ENCODE results near the gene WWOX. TPM values are rescaled to one million over a fixed set of nuclear protein-coding genes. Genes with fewer than 3 reads are reported as not detected.

The WWOX gene
- total and polyA plus RNA-seq, 2 of the 13 experiments (the other 11 are each of a cell fraction or from before 2014, with no cell fraction given), result 9.1 to 37.4 TPM

GRCh38 chr16:78133919-78134318 is 34.5 kb downstream of the WWOX start (continued):
- TF ChIP-seq TERF1 (CRISPR knock-in tag; IDR thresholded peaks at IDR 0.05) (no peak), GABPA (IDR thresholded peaks at IDR 0.05; ENCODE audit: low read depth, low read length) (no peak), GABPA (CRISPR knock-in tag; IDR thresholded peaks at IDR 0.05; ENCODE audit: low read depth) (no peak), ZNF451 (CRISPR knock-in tag; IDR thresholded peaks at IDR 0.05) (no peak), ZMYM4 (CRISPR knock-in tag; IDR thresholded peaks at IDR 0.05) (peak; percentile 27; the same call in 1 of the 2 replicates), ZBTB43 (CRISPR knock-in tag; conservative IDR thresholded peaks at IDR 0.05) (0 out of 2 replicates have a peak, but pooled peaks have one; percentile 35), ZNF225 (CRISPR knock-in tag; IDR thresholded peaks at IDR 0.05) (no peak), BCL6 (CRISPR knock-in tag; IDR thresholded peaks at IDR 0.05) (peak; percentile 76), ZNF101 (CRISPR knock-in tag; IDR thresholded peaks at IDR 0.05; ENCODE audit: borderline replicate concordance, low read depth) (no peak), KLF16 (CRISPR knock-in tag; IDR thresholded peaks at IDR 0.05) (no peak), TCF12 (IDR thresholded peaks at IDR 0.05) (no peak), TCF12 (CRISPR knock-in tag; IDR thresholded peaks at IDR 0.05) (no peak), ATF2 (CRISPR knock-in tag; IDR thresholded peaks at IDR 0.05) (0 out of 2 replicates have a peak, but pooled peaks have one; percentile 30), HMG20B (CRISPR knock-in tag; conservative IDR thresholded peaks at IDR 0.05) (no peak), THRA (CRISPR knock-in tag; IDR thresholded peaks at IDR 0.05; ENCODE audit: borderline replicate concordance) (no peak), MTF1 (CRISPR knock-in tag; IDR thresholded peaks at IDR 0.05) (no peak), PBX2 (CRISPR knock-in tag; IDR thresholded peaks at IDR 0.05) (no peak), ZNF142 (CRISPR knock-in tag; IDR thresholded peaks at IDR 0.05) (no peak), KLF11 (CRISPR knock-in tag; IDR thresholded peaks at IDR 0.05) (no peak)
